Transverse colon (tissue), 4 donors: ENCODE data around the gene ITGB2. TPM values are rescaled to one million over a fixed set of nuclear protein-coding genes. Genes with fewer than 3 reads are reported as not detected.

ENCODE experiments used
- DNase-seq: peaks from one replicate; pipeline ENCODE4 v3.0.0-alpha.2; 2019
- H3K27ac ChIP-seq, 4 donors: fragments of 200-600 bp; sonication (generic); 2 replicates each; pipeline ENCODE4 v1.5.1; 2016 to 2018; ENCODE audit warnings: inconsistent platforms in 4 of 4
- H3K27me3 ChIP-seq: fragments of 200-600 bp; sonication (generic); 2 replicates; pipeline ENCODE4 v1.5.1; 2017; ENCODE audit warnings: inconsistent platforms
- H3K36me3 ChIP-seq, 4 donors: fragments of 200-600 bp; sonication (generic); 2 replicates each; pipeline ENCODE4 v1.5.1; 2017 to 2019; ENCODE audit warnings: inconsistent platforms in 4 of 4
- H3K4me1 ChIP-seq, 4 donors: fragments of 200-600 bp; sonication (generic); 2 replicates each; pipeline ENCODE4 v1.5.1; 2017 to 2020; ENCODE audit warnings: inconsistent platforms in 4 of 4
- H3K4me3 ChIP-seq, 4 donors: fragments of 200-600 bp; sonication (generic); 1 replicate in 1 of 4; 2 replicates in 3 of 4; pipeline versions ENCODE4 v1.5.1 to v1.6.1; 2017 to 2019; ENCODE audit warnings: inconsistent platforms in 4 of 4
- H3K9me3 ChIP-seq, 2 donors: fragments of 200-600 bp; sonication (generic); 2 replicates each; pipeline ENCODE4 v1.5.1; 2017 to 2019; ENCODE audit warnings: inconsistent platforms in 2 of 2
- EP300 ChIP-seq: sonication (generic); formaldehyde crosslinking; IDR thresholded peaks from one replicate; pipeline ENCODE4 v1.6.1; 2017; ENCODE audit warnings: antibody characterized with exemption, low read depth
- POLR2A ChIP-seq: fragments of 450-650 bp; IDR thresholded peaks from one replicate; pipeline ENCODE4 v1.6.1; 2016; ENCODE audit warnings: antibody characterized with exemption, mild to moderate bottlenecking, moderate library complexity
- POLR2AphosphoS5 ChIP-seq, 3 donors: sonication (generic); formaldehyde crosslinking; IDR thresholded peaks; one replicate each; pipeline ENCODE4 v1.6.1; 2016; ENCODE audit warnings: antibody characterized with exemption in 3 of 3
- WGBS, 2 donors: methylation state at CpG; one replicate each; pipeline ENCODE4 v1.1.5; 2018; ENCODE audit warnings: low coverage in 1 of 2; 5-methylcytosine and 5-hydroxymethylcytosine counted together
- in situ Hi-C, 4 donors: fragments of 200-750 bp; cut with MboI; loops; one replicate each; pipeline versions ENCODE4 v1.15.0 to v1.15.1; 2017; ENCODE audit warnings: low sequenced_read_pairs in 3 of 4, low pct_ligation_motif_present in 1 of 4, low pct_unique_long_range_greater_than_20kb in 1 of 4
- intact Hi-C: fragments of 100-400 bp; cut with DNase I; formaldehyde crosslinking; loops from one replicate; pipeline ENCODE4 v1.15.1; 2023; ENCODE audit warnings: low total_unique reads
- total RNA-seq, 4 donors: library from RNA; depleted of rRNA; stranded (reverse); fragments of >200 nt; gene quantifications; one replicate each; pipeline ENCODE4 v1.1.0, GENCODE V29; 2016
- TF ChIP-seq, protein P1 (sequence below), 5 experiments: fragments of 200-600 bp in 3 of 5; fragments of 450-650 bp in 2 of 5; sonication (generic) in 3 of 5; IDR thresholded peaks; 1 replicate in 2 of 5; 2 replicates in 3 of 5; pipeline ENCODE4 v1.5.1; 2016 to 2017; ENCODE audit warnings: antibody characterized with exemption in 5 of 5, inconsistent platforms in 3 of 5, mild to moderate bottlenecking in 2 of 5, moderate library complexity in 1 of 5

ITGB2 gene
- total RNA-seq, 4 donors from 2014 or later, result 14.2 to 32.4 (median 24.9) TPM

DNA sequence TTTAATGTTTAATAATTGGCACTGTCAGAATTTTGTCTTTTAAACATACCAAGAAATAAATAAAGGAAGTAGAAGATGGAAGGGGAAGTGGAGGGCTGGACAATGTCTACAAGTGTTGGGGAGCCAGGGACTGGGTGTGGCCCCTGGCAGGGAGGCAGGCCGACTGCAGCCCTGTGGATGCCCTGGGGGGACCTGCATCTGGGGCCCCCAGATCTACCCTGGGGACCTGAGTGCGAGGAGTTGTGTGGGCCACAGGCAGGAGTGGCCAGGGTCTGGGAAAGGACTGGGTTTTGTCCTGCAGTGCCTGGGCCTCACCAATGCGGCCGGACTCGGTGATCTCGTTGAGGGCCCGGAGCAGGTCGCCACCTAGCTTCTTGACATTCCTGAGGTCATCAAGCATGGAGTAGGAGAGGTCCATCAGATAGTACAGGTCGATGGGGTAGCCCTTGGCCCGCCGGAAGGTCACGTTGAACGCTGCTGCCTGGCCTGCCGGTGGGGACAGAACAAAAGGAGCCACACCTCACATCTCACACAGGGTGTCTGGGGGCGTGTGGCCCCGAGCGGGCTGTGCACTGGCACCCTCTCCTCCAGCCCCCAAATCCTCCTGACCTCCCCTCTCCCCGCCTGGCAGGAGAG lies 17.5 kb downstream of the ITGB2 start:
- no peak for DNase-seq
- Histone ChIP-seq H3K27ac (no peak overlapping the region), H3K36me3 (no peaks in the 10 kb centered on the region), H3K4me1 (peaks cover 0 to 8% (median 3%) of the 10 kb centered on the region in 4 donors), H3K4me3 (no peak overlapping the region), H3K9me3 (no peaks in the 10 kb centered on the region), H3K27me3 (no peaks in the 10 kb centered on the region)
- intact Hi-C loops (no loop called here), in situ Hi-C loops (no loop called here)
- TF ChIP-seq POLR2AphosphoS5 (IDR thresholded peaks at IDR 0.05) (no peak), POLR2A (no peak), EP300 (no peak)
- TF ChIP-seq, protein P1, sequence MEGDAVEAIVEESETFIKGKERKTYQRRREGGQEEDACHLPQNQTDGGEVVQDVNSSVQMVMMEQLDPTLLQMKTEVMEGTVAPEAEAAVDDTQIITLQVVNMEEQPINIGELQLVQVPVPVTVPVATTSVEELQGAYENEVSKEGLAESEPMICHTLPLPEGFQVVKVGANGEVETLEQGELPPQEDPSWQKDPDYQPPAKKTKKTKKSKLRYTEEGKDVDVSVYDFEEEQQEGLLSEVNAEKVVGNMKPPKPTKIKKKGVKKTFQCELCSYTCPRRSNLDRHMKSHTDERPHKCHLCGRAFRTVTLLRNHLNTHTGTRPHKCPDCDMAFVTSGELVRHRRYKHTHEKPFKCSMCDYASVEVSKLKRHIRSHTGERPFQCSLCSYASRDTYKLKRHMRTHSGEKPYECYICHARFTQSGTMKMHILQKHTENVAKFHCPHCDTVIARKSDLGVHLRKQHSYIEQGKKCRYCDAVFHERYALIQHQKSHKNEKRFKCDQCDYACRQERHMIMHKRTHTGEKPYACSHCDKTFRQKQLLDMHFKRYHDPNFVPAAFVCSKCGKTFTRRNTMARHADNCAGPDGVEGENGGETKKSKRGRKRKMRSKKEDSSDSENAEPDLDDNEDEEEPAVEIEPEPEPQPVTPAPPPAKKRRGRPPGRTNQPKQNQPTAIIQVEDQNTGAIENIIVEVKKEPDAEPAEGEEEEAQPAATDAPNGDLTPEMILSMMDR (IDR thresholded peaks at IDR 0.05), result no peak
- WGBS, 2 donors, result 90% methylated on average over 17 of the region's 18 CpGs; no CpG with 5 or more reads in 1 of the 2 donors

DNA sequence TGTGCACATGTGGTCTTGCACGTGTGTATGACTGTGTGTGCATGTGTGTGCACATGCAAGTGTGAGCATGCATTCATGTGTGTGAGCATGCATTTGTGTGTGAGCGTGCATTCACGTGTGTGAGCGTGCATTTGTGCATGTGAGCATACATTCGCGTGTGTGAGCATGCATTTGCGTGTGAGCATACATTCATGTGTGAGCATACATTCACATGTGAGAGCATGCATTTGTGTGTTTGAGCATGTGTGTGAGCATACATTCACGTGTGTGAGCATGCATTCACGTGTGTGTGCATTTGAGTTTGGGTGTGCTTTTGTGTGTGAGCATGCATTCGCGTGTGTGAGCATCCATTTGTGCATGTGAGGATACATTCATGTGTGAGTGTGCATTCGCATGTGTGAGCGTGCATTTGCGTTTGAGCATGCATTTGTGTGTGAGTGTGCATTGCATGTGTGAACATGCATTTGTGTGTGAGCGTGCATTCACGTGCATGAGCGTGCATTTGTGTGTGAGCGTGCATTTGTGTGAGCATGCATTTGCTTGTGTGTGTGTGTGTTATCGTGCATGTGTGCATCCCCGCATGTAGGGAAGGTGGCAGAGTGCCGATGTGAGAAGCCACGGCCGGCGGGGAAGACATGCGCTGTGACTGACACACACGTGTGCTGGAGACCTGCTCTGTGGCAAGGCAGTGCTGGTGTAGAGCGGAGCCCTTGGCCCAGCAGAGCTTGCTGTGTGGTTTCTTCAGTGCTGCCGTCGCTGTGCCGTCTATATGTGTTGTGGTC lies 18.2 kb downstream of the ITGB2 start:
- intact Hi-C loops, result no loop called here
- Histone ChIP-seq H3K4me1 (peaks cover 0 to 5% (median 1%) of the 10 kb centered on the region in 4 donors), H3K27me3 (no peaks in the 10 kb centered on the region), H3K36me3 (no peaks in the 10 kb centered on the region), H3K9me3 (no peaks in the 10 kb centered on the region), H3K4me3 (no peak overlapping the region), H3K27ac (no peak overlapping the region)
- DNase-seq, result no peak
- 89 to 91% methylated on average over 7 to 30 of the region's 30 CpGs for whole genome bisulfite sequencing, 2 donors
- in situ Hi-C loops, result no loop called here
- TF ChIP-seq EP300, result no peak
- TF ChIP-seq POLR2AphosphoS5 (IDR thresholded peaks at IDR 0.05), result no peak
- TF ChIP-seq, protein P1 (IDR thresholded peaks at IDR 0.05), result no peak
- no peak for TF ChIP-seq POLR2A

DNA sequence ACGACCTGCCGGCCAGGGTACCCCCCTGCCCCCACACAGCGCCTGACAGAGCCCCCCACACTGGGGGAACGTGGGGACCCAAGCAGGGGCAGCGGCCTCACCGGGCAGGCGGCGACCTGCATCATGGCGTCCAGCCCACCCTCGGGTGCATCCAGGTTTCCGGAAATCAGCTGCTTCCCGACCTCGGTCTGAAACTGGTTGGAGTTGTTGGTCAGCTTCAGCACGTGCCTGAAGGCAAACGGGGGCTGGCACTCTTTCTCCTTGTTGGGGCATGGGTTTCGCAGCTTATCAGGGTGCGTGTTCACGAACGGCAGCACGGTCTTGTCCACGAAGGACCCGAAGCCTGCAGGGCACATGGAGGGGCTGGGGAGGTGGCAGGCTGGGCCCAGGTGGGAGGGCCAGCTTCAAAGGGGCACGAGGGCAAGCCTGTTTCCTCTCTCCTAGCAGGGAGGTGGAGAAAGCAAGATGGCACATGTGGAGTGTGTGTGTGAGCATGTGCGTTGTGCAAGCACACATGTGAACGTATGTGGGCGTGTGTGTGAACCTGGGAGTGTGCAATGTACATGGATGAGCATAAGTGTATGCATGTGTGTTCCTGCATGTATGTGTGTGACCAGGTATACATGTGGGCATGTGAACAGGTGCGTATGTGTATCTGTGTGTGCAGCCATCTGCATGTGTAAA lies 19.2 kb downstream of the ITGB2 start:
- no peak overlapping the region for H3K27ac ChIP-seq
- no peak for TF ChIP-seq EP300
- TF ChIP-seq POLR2A, result no peak
- no peaks in the 10 kb centered on the region for H3K27me3 ChIP-seq
- 74 to 90% methylated on average over 13 to 27 of the region's 27 CpGs for WGBS, 2 donors
- intact Hi-C loops, result no loop called here
- in situ Hi-C loops, result no loop called here
- H3K4me3 ChIP-seq, result no peak overlapping the region
- no peak for DNase-seq
- no peaks in the 10 kb centered on the region for H3K9me3 ChIP-seq
- peaks cover 0 to 3% (median 0%) of the 10 kb centered on the region in 4 donors for H3K4me1 ChIP-seq
- H3K36me3 ChIP-seq, result no peaks in the 10 kb centered on the region

DNA sequence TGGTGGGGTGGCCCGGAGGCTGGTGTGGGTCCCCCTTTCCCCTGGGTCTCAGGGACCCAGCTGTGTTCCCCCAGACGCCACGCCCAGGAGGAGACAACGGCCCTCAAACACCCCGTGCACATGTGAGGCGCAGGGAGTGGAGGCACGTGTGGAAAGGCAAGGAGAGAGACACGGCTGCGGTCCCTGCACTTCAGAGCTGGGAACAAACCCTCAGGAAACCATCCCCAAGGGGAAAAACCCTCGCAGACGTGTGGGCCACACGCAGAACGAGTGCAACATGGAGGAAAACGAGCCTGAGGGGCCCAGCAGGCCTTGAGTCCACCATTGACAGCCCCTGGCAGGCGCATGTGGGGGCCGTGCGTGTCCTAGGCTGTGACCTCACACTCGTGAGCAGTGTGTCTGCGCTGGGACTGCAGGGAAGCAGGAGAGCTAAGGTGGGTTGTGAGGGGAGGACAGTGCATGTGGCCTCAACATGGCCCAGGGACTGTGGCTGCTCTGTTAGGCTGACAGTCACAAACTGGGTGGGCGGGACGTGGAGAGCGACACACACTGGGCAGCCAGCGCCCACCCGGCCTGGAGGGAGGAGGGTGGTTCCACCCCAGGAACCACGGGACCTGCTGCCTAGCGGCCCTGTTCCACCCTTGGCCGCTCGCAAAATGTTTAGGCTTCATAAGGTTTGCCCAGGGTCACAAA lies 20.0 kb downstream of the ITGB2 start:
- no peak overlapping the region for H3K4me3 ChIP-seq
- in situ Hi-C loops, result no loop called here
- intact Hi-C loops, result no loop called here
- TF ChIP-seq, protein P1 (IDR thresholded peaks at IDR 0.05), result no peak
- no peak for TF ChIP-seq EP300
- no peak for TF ChIP-seq POLR2AphosphoS5 (IDR thresholded peaks at IDR 0.05)
- TF ChIP-seq POLR2A, result no peak
- WGBS, 2 donors, result 79% methylated on average over 25 of the region's 28 CpGs; no CpG with 5 or more reads in 1 of the 2 donors
- no peak overlapping the region for H3K27ac ChIP-seq
- no peaks in the 10 kb centered on the region for H3K36me3 ChIP-seq
- H3K27me3 ChIP-seq, result no peaks in the 10 kb centered on the region
- no peaks in the 10 kb centered on the region for H3K9me3 ChIP-seq
- DNase-seq, result no peak
- peaks cover 0 to 3% (median 0%) of the 10 kb centered on the region in 4 donors for H3K4me1 ChIP-seq
